Activated B cell treated with CpG ODN at 0.5 μM for 24 hours (primary cell): Measurements from ENCODE around the gene OPRD1. TPM values are rescaled to one million over a fixed set of nuclear protein-coding genes. Genes with fewer than 3 reads are reported as not detected.

Source experiments
- ATAC-seq: fragments of 200-7000 bp; cut with Tn5 transposase; one replicate; pipeline ENCODE4 v1.10.0; 2021; ENCODE audit warnings: low read depth, mild to moderate bottlenecking, moderate library complexity
- CTCF ChIA-PET: fragments of 350-600 bp; sonication (Branson Sonifier 250); formaldehyde crosslinking; loops from one replicate; lab custom pipeline; 2021; ENCODE audit warnings: antibody characterized with exemption; lab: Charles Lee
- POLR2A ChIA-PET: fragments of 350-600 bp; sonication (Branson Sonifier 250); formaldehyde crosslinking; loops from one replicate; lab custom pipeline; 2021; ENCODE audit warnings: antibody characterized with exemption; lab: Charles Lee
- DNase-seq: peaks from one replicate; pipeline ENCODE4 v3.0.0; 2022
- H3K27ac Mint-ChIP-seq: one replicate; pipeline ENCODE4 v1.8.0; 2020; ENCODE audit warnings: mixed read lengths
- H3K27me3 Mint-ChIP-seq: one replicate; pipeline ENCODE4 v1.8.0; 2021; ENCODE audit warnings: mixed read lengths
- H3K36me3 Mint-ChIP-seq: one replicate; pipeline ENCODE4 v1.8.0; 2021; ENCODE audit warnings: low read depth, mixed read lengths
- H3K4me1 Mint-ChIP-seq: one replicate; pipeline ENCODE4 v1.8.0; 2021; ENCODE audit warnings: mixed read lengths
- H3K4me3 Mint-ChIP-seq: one replicate; pipeline ENCODE4 v1.8.0; 2020; ENCODE audit warnings: mild to moderate bottlenecking, mixed read lengths
- H3K9me3 Mint-ChIP-seq: one replicate; pipeline ENCODE4 v1.8.0; 2020; ENCODE audit warnings: mixed read lengths
- intact Hi-C: fragments of 100-400 bp; cut with micrococcal nuclease; formaldehyde crosslinking; loops from one replicate; pipeline ENCODE4 v1.15.1; 2024
- total RNA-seq: library from RNA; stranded (reverse); gene quantifications from 2 replicates; pipeline ENCODE4 v1.2.3, GENCODE V29; 2022
- TF ChIP-seq, protein P1 (sequence below): fragments of 200-600 bp; IDR thresholded peaks from one replicate; pipeline ENCODE4 v1.8.0; 2022; ENCODE audit warnings: antibody characterized with exemption, mild to moderate bottlenecking

The OPRD1 gene
- total RNA-seq, 1 donor from 2014 or later, result not detected

DNA sequence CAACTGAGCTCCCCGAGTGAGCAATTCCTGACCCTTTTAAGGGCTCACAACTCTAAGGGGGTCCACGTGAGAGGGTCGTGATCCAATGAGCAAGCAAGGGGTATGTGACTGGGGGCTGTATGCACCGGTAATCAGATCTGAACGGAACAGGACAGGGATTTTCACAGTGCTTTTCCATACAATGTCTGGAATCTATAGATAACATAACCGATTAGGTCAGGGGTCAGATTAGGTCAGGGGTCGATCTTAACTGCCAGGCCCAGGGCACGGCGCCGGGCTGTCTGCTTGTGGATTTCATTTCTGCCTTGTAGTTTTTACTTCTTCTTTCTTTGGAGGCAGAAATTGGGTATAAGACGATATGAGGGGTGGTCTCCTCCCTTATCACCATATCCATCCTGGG, 30.7 kb upstream of the OPRD1 start:
- Mint-ChIP-seq H3K4me3 (no peak overlapping the region), H3K27me3 (no peaks in the 10 kb centered on the region), H3K36me3 (peaks cover 2% of the 10 kb centered on the region), H3K9me3 (no peaks in the 10 kb centered on the region), H3K27ac (no peak overlapping the region), H3K4me1 (peaks cover 6% of the 10 kb centered on the region)
- TF ChIP-seq, protein P1, sequence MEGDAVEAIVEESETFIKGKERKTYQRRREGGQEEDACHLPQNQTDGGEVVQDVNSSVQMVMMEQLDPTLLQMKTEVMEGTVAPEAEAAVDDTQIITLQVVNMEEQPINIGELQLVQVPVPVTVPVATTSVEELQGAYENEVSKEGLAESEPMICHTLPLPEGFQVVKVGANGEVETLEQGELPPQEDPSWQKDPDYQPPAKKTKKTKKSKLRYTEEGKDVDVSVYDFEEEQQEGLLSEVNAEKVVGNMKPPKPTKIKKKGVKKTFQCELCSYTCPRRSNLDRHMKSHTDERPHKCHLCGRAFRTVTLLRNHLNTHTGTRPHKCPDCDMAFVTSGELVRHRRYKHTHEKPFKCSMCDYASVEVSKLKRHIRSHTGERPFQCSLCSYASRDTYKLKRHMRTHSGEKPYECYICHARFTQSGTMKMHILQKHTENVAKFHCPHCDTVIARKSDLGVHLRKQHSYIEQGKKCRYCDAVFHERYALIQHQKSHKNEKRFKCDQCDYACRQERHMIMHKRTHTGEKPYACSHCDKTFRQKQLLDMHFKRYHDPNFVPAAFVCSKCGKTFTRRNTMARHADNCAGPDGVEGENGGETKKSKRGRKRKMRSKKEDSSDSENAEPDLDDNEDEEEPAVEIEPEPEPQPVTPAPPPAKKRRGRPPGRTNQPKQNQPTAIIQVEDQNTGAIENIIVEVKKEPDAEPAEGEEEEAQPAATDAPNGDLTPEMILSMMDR, result no peak
- intact Hi-C loops, result no loop called here
- ATAC-seq (no peak), DNase-seq (no peak)
- POLR2A ChIA-PET, result no interaction called here
- CTCF ChIA-PET, result interaction anchor here (1.1 kb wide), 1 partner anchor 101 kb away, joined by 3 read pairs; no protein-coding TSS in a partner anchor

DNA sequence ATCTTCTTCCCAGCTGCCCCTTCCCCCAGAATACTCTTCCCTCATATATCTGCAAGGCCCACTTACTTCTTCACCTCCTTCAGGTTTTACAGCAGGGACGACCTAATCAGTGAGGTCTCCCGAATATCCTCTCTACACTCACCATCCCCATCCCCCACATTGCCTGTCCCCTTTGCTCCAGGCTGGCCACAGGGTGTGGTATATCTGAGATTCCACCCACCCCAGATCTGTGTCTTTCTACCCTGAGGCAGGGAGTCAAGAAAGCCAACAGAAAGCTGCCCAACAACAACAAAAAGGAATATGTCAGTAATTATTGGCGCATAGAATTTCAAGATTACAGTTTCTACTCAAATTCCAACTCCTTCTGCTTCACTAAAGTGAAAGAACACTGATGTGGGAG, 30.0 kb upstream of the OPRD1 start:
- H3K4me1 Mint-ChIP-seq, result peaks cover 6% of the 10 kb centered on the region
- DNase-seq (no peak), ATAC-seq (no peak)
- intact Hi-C loops, result no loop called here
- no peak overlapping the region for H3K4me3 Mint-ChIP-seq
- no peaks in the 10 kb centered on the region for H3K9me3 Mint-ChIP-seq
- no peak overlapping the region for H3K27ac Mint-ChIP-seq
- no peaks in the 10 kb centered on the region for H3K27me3 Mint-ChIP-seq
- TF ChIP-seq, protein P1, result no peak
- ChIA-PET CTCF (interaction anchor here (1.1 to 7.1 kb wide), 3 partner anchors 95 to 252 kb away, joined by 3 to 135 read pairs (median 8); no protein-coding TSS in a partner anchor), POLR2A (interaction anchor here (0.7 kb wide), 1 partner anchor 204 kb away, joined by 3 read pairs; no protein-coding TSS in a partner anchor)
- peaks cover 2% of the 10 kb centered on the region for H3K36me3 Mint-ChIP-seq

DNA sequence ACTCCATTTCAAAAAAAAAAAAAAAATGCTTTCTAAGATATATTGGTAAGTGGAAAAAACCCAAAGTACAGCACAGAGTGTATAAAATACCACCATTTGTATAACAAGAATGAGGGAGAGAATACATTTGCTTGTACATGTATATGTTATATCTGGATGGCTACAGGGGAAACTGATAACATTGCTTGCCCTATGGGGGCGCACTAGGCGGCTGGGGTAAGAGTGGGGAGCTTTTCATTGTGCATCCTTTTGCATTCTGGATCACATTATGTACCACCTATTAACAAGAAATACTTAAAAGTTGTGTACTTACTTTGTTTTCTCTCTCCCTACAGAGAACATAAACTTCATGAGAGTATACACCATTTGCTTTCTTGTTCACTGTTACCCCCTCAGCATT, 28.6 kb upstream of the OPRD1 start:
- DNase-seq, result no peak
- Mint-ChIP-seq H3K4me1 (peaks cover 6% of the 10 kb centered on the region), H3K36me3 (peaks cover 2% of the 10 kb centered on the region), H3K27ac (no peak overlapping the region), H3K27me3 (no peaks in the 10 kb centered on the region), H3K9me3 (no peaks in the 10 kb centered on the region), H3K4me3 (no peak overlapping the region)
- ChIA-PET POLR2A (no interaction called here), CTCF (interaction anchor here (1.7 to 7.1 kb wide), 2 partner anchors 93 to 250 kb away, joined by 8 to 135 read pairs; no protein-coding TSS in a partner anchor)
- TF ChIP-seq, protein P1, result no peak
- no peak for ATAC-seq
- intact Hi-C loops, result no loop called here

DNA sequence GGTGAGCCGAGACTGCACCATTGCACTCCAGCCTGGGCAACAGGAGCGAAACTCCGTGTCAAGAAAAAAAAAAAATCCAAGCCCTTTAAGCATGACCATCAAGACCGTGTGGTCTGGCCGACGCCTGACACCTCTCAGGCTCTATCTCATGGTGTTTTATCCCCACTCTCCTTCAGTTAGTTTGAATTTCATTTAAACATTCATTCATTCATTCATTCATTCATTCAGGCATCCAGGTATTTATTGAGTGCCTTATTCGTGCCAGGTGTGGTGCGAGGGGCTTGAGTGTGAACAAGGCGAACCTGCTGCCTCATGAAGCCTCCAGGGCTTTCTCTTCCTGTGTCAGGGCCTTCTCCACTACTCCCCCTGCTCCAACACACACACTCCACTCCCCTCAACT, 22.6 kb upstream of the OPRD1 start:
- POLR2A ChIA-PET, result no interaction called here
- intact Hi-C loops, result loop anchor here (5.0 kb wide), 1 partner anchor 272 kb away; no protein-coding TSS in a partner anchor
- no peaks in the 10 kb centered on the region for H3K9me3 Mint-ChIP-seq
- H3K4me3 Mint-ChIP-seq, result no peak overlapping the region
- peaks cover 2% of the 10 kb centered on the region for H3K36me3 Mint-ChIP-seq
- H3K27ac Mint-ChIP-seq, result no peak overlapping the region
- ATAC-seq (no peak), DNase-seq (no peak)
- TF ChIP-seq, protein P1, result no peak
- CTCF ChIA-PET, result no interaction called here
- peaks cover 5% of the 10 kb centered on the region for H3K27me3 Mint-ChIP-seq
- H3K4me1 Mint-ChIP-seq, result peaks cover 6% of the 10 kb centered on the region

DNA sequence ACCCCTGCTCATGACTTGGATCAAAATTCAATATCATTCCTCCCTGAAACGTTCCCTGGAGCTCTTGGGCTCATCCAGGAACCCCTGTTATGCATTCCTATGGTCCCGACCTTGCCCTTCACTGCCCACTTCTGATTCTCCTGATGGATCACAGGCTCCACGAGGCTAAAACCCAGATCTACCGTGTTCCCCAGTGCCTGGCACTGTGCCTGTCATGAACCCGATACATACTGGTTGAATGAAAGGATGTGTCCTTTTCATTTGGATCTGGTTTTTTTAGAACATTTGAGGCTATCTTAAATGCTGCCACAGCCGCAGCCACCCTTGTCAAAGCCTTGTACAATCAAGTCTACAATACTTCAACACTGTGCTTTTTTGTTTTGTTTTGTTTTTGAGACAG, 22.2 kb upstream of the OPRD1 start:
- peaks cover 2% of the 10 kb centered on the region for H3K36me3 Mint-ChIP-seq
- H3K27ac Mint-ChIP-seq, result no peak overlapping the region
- H3K9me3 Mint-ChIP-seq, result no peaks in the 10 kb centered on the region
- peaks cover 6% of the 10 kb centered on the region for H3K4me1 Mint-ChIP-seq
- DNase-seq (no peak), ATAC-seq (no peak)
- ChIA-PET CTCF (no interaction called here), POLR2A (no interaction called here)
- peaks cover 5% of the 10 kb centered on the region for H3K27me3 Mint-ChIP-seq
- H3K4me3 Mint-ChIP-seq, result no peak overlapping the region
- intact Hi-C loops, result loop anchor here (5.0 kb wide), 1 partner anchor 273 kb away; no protein-coding TSS in a partner anchor
- TF ChIP-seq, protein P1, result no peak
